ENCODE measurements around the gene EFNB2.

EFNB2 gene

GRCh38 chr13:106517109-106517847 is 18.2 kb downstream of the EFNB2 start:
- Histone ChIP-seq H3K9ac (ENCODE audit: low read depth in 1 of 2, low read length in 2 of 2) (no peak overlapping the region), H3K27ac (ENCODE audit: low read depth, low read length) (no peak overlapping the region), H3K4me3 (ENCODE audit: low read depth in 1 of 2, low read length in 2 of 2) (no peak overlapping the region), H3K4me1 (ENCODE audit: control insufficient read depth in 1 of 2, insufficient read depth in 2 of 2, low read length in 2 of 2) (peaks cover 0 to 10% of the 10 kb centered on the region in 2 donors), H3K27me3 (ENCODE audit: control insufficient read depth in 1 of 2, insufficient read depth in 2 of 2, low read length in 2 of 2) (no peaks in the 10 kb centered on the region), H3K9me3 (ENCODE audit: control insufficient read depth in 1 of 2, low read length in 2 of 2) (no peaks in the 10 kb centered on the region), H3K36me3 (ENCODE audit: control insufficient read depth in 1 of 2, insufficient read depth in 2 of 2, low read length in 2 of 2) (peaks cover 0 to 5% of the 10 kb centered on the region in 2 donors)

- H3K9me3 ChIP-seq (ENCODE audit: control insufficient read depth in 1 of 2, low read length in 2 of 2), result no peaks in the 10 kb centered on the region
- no peak overlapping the region for H3K27ac ChIP-seq (ENCODE audit: low read depth, low read length)
- peaks cover 0 to 10% of the 10 kb centered on the region in 2 donors for H3K4me1 ChIP-seq (ENCODE audit: control insufficient read depth in 1 of 2, insufficient read depth in 2 of 2, low read length in 2 of 2)
- H3K27me3 ChIP-seq (ENCODE audit: control insufficient read depth in 1 of 2, insufficient read depth in 2 of 2, low read length in 2 of 2), result no peaks in the 10 kb centered on the region
- no peak overlapping the region for H3K9ac ChIP-seq (ENCODE audit: low read depth in 1 of 2, low read length in 2 of 2)
- peaks cover 4 to 11% of the 10 kb centered on the region in 2 donors for H3K36me3 ChIP-seq (ENCODE audit: control insufficient read depth in 1 of 2, insufficient read depth in 2 of 2, low read length in 2 of 2)
- H3K4me3 ChIP-seq (ENCODE audit: low read depth in 1 of 2, low read length in 2 of 2), result no peak overlapping the region
Observed at GRCh38 chr13:106515635-106516254, 19.7 kb downstream of the EFNB2 start.

- Histone ChIP-seq H3K9me3 (ENCODE audit: control insufficient read depth in 1 of 2, low read length in 2 of 2) (no peaks in the 10 kb centered on the region), H3K36me3 (ENCODE audit: control insufficient read depth in 1 of 2, insufficient read depth in 2 of 2, low read length in 2 of 2) (peaks cover 4 to 16% of the 10 kb centered on the region in 2 donors), H3K27me3 (ENCODE audit: control insufficient read depth in 1 of 2, insufficient read depth in 2 of 2, low read length in 2 of 2) (no peaks in the 10 kb centered on the region), H3K27ac (ENCODE audit: low read depth, low read length) (no peak overlapping the region), H3K9ac (ENCODE audit: low read depth in 1 of 2, low read length in 2 of 2) (no peak overlapping the region), H3K4me1 (ENCODE audit: control insufficient read depth in 1 of 2, insufficient read depth in 2 of 2, low read length in 2 of 2) (peaks cover 0 to 10% of the 10 kb centered on the region in 2 donors), H3K4me3 (ENCODE audit: low read depth in 1 of 2, low read length in 2 of 2) (no peak overlapping the region)
Observed at GRCh38 chr13:106514928-106515634, 20.4 kb downstream of the EFNB2 start.

- no peaks in the 10 kb centered on the region for H3K27me3 ChIP-seq (ENCODE audit: control insufficient read depth in 1 of 2, insufficient read depth in 2 of 2, low read length in 2 of 2)
- H3K4me3 ChIP-seq (ENCODE audit: low read depth in 1 of 2, low read length in 2 of 2), result no peak overlapping the region
- H3K4me1 ChIP-seq (ENCODE audit: control insufficient read depth in 1 of 2, insufficient read depth in 2 of 2, low read length in 2 of 2), result peaks cover 0 to 10% of the 10 kb centered on the region in 2 donors
- no peak overlapping the region for H3K9ac ChIP-seq (ENCODE audit: low read depth in 1 of 2, low read length in 2 of 2)
- H3K36me3 ChIP-seq (ENCODE audit: control insufficient read depth in 1 of 2, insufficient read depth in 2 of 2, low read length in 2 of 2), result peaks cover 9 to 13% of the 10 kb centered on the region in 2 donors
- no peak overlapping the region for H3K27ac ChIP-seq (ENCODE audit: low read depth, low read length)
- H3K9me3 ChIP-seq (ENCODE audit: control insufficient read depth in 1 of 2, low read length in 2 of 2), result no peaks in the 10 kb centered on the region
Observed at GRCh38 chr13:106513025-106513983, 22.2 kb downstream of the EFNB2 start.

GRCh38 chr13:106507560-106508274 is 27.7 kb downstream of the EFNB2 start:
- peaks cover 9 to 24% of the 10 kb centered on the region in 2 donors for H3K36me3 ChIP-seq (ENCODE audit: control insufficient read depth in 1 of 2, insufficient read depth in 2 of 2, low read length in 2 of 2)
- no peak overlapping the region for H3K9ac ChIP-seq (ENCODE audit: low read depth in 1 of 2, low read length in 2 of 2)
- H3K4me3 ChIP-seq (ENCODE audit: low read depth in 1 of 2, low read length in 2 of 2), result no peak overlapping the region
- no peak overlapping the region for H3K27ac ChIP-seq (ENCODE audit: low read depth, low read length)
- H3K27me3 ChIP-seq (ENCODE audit: control insufficient read depth in 1 of 2, insufficient read depth in 2 of 2, low read length in 2 of 2), result no peaks in the 10 kb centered on the region
- H3K9me3 ChIP-seq (ENCODE audit: control insufficient read depth in 1 of 2, low read length in 2 of 2), result no peaks in the 10 kb centered on the region
- no peaks in the 10 kb centered on the region for H3K4me1 ChIP-seq (ENCODE audit: control insufficient read depth in 1 of 2, insufficient read depth in 2 of 2, low read length in 2 of 2)

- H3K36me3 ChIP-seq (ENCODE audit: control insufficient read depth in 1 of 2, insufficient read depth in 2 of 2, low read length in 2 of 2), result peaks cover 7 to 20% of the 10 kb centered on the region in 2 donors
- no peak overlapping the region for H3K9ac ChIP-seq (ENCODE audit: low read depth in 1 of 2, low read length in 2 of 2)
- no peak overlapping the region for H3K27ac ChIP-seq (ENCODE audit: low read depth, low read length)
- H3K9me3 ChIP-seq (ENCODE audit: control insufficient read depth in 1 of 2, low read length in 2 of 2), result no peaks in the 10 kb centered on the region
- no peaks in the 10 kb centered on the region for H3K27me3 ChIP-seq (ENCODE audit: control insufficient read depth in 1 of 2, insufficient read depth in 2 of 2, low read length in 2 of 2)
- H3K4me1 ChIP-seq (ENCODE audit: control insufficient read depth in 1 of 2, insufficient read depth in 2 of 2, low read length in 2 of 2), result no peaks in the 10 kb centered on the region
- no peak overlapping the region for H3K4me3 ChIP-seq (ENCODE audit: low read depth in 1 of 2, low read length in 2 of 2)
Observed at GRCh38 chr13:106506286-106506685, 29.2 kb downstream of the EFNB2 start.

GRCh38 chr13:106505732-106506131 is 29.7 kb downstream of the EFNB2 start:
- Histone ChIP-seq H3K27ac (ENCODE audit: low read depth, low read length) (no peak overlapping the region), H3K9me3 (ENCODE audit: control insufficient read depth in 1 of 2, low read length in 2 of 2) (no peaks in the 10 kb centered on the region), H3K36me3 (ENCODE audit: control insufficient read depth in 1 of 2, insufficient read depth in 2 of 2, low read length in 2 of 2) (peaks cover 5 to 20% of the 10 kb centered on the region in 2 donors), H3K4me3 (ENCODE audit: low read depth in 1 of 2, low read length in 2 of 2) (no peak overlapping the region), H3K4me1 (ENCODE audit: control insufficient read depth in 1 of 2, insufficient read depth in 2 of 2, low read length in 2 of 2) (no peaks in the 10 kb centered on the region), H3K27me3 (ENCODE audit: control insufficient read depth in 1 of 2, insufficient read depth in 2 of 2, low read length in 2 of 2) (no peaks in the 10 kb centered on the region), H3K9ac (ENCODE audit: low read depth in 1 of 2, low read length in 2 of 2) (no peak overlapping the region)

GRCh38 chr13:106505295-106505694 is 30.2 kb downstream of the EFNB2 start:
- H3K36me3 ChIP-seq (ENCODE audit: control insufficient read depth in 1 of 2, insufficient read depth in 2 of 2, low read length in 2 of 2), result peaks cover 5 to 16% of the 10 kb centered on the region in 2 donors
- no peaks in the 10 kb centered on the region for H3K27me3 ChIP-seq (ENCODE audit: control insufficient read depth in 1 of 2, insufficient read depth in 2 of 2, low read length in 2 of 2)
- H3K4me1 ChIP-seq (ENCODE audit: control insufficient read depth in 1 of 2, insufficient read depth in 2 of 2, low read length in 2 of 2), result no peaks in the 10 kb centered on the region
- H3K9ac ChIP-seq (ENCODE audit: low read depth in 1 of 2, low read length in 2 of 2), result no peak overlapping the region
- H3K9me3 ChIP-seq (ENCODE audit: control insufficient read depth in 1 of 2, low read length in 2 of 2), result no peaks in the 10 kb centered on the region
- no peak overlapping the region for H3K27ac ChIP-seq (ENCODE audit: low read depth, low read length)
- no peak overlapping the region for H3K4me3 ChIP-seq (ENCODE audit: low read depth in 1 of 2, low read length in 2 of 2)

- H3K9ac ChIP-seq (ENCODE audit: low read depth in 1 of 2, low read length in 2 of 2), result no peak overlapping the region
- H3K9me3 ChIP-seq (ENCODE audit: control insufficient read depth in 1 of 2, low read length in 2 of 2), result no peaks in the 10 kb centered on the region
- H3K4me3 ChIP-seq (ENCODE audit: low read depth in 1 of 2, low read length in 2 of 2), result no peak overlapping the region
- no peaks in the 10 kb centered on the region for H3K27me3 ChIP-seq (ENCODE audit: control insufficient read depth in 1 of 2, insufficient read depth in 2 of 2, low read length in 2 of 2)
- no peaks in the 10 kb centered on the region for H3K4me1 ChIP-seq (ENCODE audit: control insufficient read depth in 1 of 2, insufficient read depth in 2 of 2, low read length in 2 of 2)
- peaks cover 0 to 15% of the 10 kb centered on the region in 2 donors for H3K36me3 ChIP-seq (ENCODE audit: control insufficient read depth in 1 of 2, insufficient read depth in 2 of 2, low read length in 2 of 2)
- H3K27ac ChIP-seq (ENCODE audit: low read depth, low read length), result no peak overlapping the region
Observed at GRCh38 chr13:106503730-106504453, 31.6 kb downstream of the EFNB2 start.
